ENCODE data around the gene CD52. TPM values are rescaled to one million over a fixed set of nuclear protein-coding genes. Genes with fewer than 3 reads are reported as not detected.

The CD52 gene
- total RNA-seq, 6 donors from 2014 or later = 74.4 to 437 (median 172) TPM

DNA sequence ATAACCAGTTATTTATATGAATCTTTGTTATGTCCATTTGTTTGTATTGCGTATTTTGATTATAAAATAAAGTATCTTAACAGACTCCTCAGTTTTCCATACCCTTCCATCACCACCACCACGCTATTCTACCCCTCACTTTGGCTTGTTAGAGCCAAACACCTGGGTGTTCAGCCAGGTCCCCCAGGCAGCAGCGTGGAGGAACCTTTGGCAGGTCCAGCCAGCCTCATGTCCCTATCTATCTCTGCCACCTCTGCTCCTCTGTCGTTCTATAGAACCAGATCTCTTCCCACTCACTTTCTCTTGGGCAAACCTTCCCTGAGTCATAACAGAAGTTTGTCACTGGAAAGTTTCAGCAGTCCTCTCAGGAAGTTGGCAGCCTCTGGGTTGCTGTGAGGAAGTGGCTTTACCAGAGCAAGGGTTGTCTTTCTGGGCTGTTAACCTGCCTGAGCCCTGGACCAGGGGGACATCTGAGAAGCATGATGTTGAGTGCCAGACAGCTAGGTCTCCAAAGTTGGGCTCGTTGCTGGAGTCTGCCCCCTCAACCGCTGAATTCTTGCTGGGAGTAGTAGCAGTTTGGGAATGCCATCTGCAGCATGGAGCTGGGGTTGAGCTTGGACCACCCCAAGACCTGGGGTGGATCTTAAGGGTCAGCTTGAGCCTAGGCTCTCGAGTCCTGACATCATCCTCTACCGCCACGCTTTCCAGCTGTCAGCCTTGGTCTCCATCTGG lies 38.9 kb upstream of the CD52 start:
- DNase-seq (peak in 1 of 2 donors; percentile 66), ATAC-seq (ENCODE audit: low FRiP score in 2 of 2) (peak in 1 of 2 donors; percentile 33)
- Histone ChIP-seq H3K4me3 (peak overlapping the region in 3 of 4 donors; percentile 86 to 98 (median 97)), H3K4me1 (peaks cover 64 to 82% (median 72%) of the 10 kb centered on the region in 4 donors), H3K27ac (peak overlapping the region; percentile 92 to 99 (median 98)), H3K27me3 (peaks cover 0 to 4% (median 0%) of the 10 kb centered on the region in 4 donors), H3K9me3 (no peaks in the 10 kb centered on the region), H3K36me3 (peaks cover 0 to 15% (median 9%) of the 10 kb centered on the region in 4 donors)
- 49 to 52% methylated on average over 7 to 9 of the region's 9 CpGs for WGBS, 2 donors
- TF ChIP-seq, protein P1, sequence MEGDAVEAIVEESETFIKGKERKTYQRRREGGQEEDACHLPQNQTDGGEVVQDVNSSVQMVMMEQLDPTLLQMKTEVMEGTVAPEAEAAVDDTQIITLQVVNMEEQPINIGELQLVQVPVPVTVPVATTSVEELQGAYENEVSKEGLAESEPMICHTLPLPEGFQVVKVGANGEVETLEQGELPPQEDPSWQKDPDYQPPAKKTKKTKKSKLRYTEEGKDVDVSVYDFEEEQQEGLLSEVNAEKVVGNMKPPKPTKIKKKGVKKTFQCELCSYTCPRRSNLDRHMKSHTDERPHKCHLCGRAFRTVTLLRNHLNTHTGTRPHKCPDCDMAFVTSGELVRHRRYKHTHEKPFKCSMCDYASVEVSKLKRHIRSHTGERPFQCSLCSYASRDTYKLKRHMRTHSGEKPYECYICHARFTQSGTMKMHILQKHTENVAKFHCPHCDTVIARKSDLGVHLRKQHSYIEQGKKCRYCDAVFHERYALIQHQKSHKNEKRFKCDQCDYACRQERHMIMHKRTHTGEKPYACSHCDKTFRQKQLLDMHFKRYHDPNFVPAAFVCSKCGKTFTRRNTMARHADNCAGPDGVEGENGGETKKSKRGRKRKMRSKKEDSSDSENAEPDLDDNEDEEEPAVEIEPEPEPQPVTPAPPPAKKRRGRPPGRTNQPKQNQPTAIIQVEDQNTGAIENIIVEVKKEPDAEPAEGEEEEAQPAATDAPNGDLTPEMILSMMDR (IDR thresholded peaks at IDR 0.05) = no peak
- TF ChIP-seq POLR2AphosphoS5 (IDR thresholded peaks at IDR 0.05) (peak; percentile 36 to 45), EP300 (IDR thresholded peaks at IDR 0.05) (no peak), POLR2A (IDR thresholded peaks at IDR 0.05) (peak in 1 of 4 donors; percentile 49)

DNA sequence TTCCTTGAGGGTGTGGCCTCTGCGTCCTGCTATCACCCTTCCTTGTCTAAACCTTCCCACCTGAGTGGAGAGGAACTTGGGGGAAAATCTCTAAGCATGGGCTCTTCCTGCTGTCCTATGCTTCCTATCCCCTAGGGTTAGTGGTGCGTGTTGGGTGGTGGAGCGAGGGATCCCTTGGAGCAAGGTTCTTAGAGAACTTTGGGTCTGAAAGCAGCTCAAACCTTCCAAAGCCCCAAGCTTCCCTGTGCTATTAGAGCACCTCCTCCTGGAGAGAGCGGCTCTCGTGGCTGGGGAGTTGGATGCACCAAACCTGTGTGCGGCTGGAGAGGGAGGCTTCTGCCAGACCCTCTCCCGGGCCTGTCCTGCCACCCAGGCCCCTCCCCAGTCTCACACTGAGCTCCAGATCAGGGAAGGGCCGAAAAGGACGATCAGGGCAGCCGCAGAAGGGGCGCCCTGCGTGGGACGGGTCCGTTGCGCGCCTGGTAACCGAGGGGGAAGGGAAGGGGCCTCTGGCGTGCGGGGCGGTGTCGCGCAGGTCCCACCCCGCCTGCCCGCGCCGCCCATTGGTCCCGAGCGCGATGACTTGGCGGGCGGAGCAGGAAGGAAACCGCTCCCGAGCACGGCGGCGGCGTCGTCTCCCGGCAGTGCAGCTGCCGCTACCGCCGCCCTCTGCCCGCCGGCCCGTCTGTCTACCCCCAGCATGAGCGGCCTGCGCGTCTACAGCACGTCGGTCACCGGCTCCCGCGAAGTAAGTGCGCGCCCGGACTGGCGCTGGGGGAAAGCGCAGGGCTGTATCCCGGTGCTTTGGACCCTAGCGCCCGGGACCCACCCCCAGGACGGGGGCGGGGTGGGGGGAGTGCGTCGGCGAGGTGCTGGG lies 38.1 kb upstream of the CD52 start, which contains the start of gene SH3BGRL3:
TSS of gene SH3BGRL3 (plus strand) at position 631 of the 877 bp plus-strand sequence. CDS start at position 701, 70 bp downstream.
- Histone ChIP-seq H3K9me3 (no peaks in the 10 kb centered on the region), H3K4me1 (peaks cover 72 to 90% (median 79%) of the 10 kb centered on the region in 4 donors), H3K27ac (peak within 1 kb of the TSS; percentile 92 to 99 (median 98)), H3K36me3 (peaks cover 0 to 15% (median 9%) of the 10 kb centered on the region in 4 donors), H3K4me3 (peak within 1 kb of the TSS; percentile 68 to 98 (median 92)), H3K27me3 (peaks cover 0 to 4% (median 0%) of the 10 kb centered on the region in 4 donors)
- peak; percentile 93 to 97 for DNase-seq
- peak; percentile 88 to 89 for ATAC-seq (ENCODE audit: low FRiP score in 2 of 2)
- TF ChIP-seq, protein P1 (IDR thresholded peaks at IDR 0.05) = peak in 4 of 6 experiments; percentile 10 to 59 (median 40)
- TF ChIP-seq POLR2AphosphoS5 (IDR thresholded peaks at IDR 0.05) = peak; percentile 94 to 95
- peak in 3 of 4 donors; percentile 94 to 99 (median 95) for TF ChIP-seq POLR2A (IDR thresholded peaks at IDR 0.05)
- TF ChIP-seq EP300 (IDR thresholded peaks at IDR 0.05) = peak in 1 of 4 donors; percentile 22
- 3 to 26% methylated on average over 3 to 30 of the region's 66 CpGs for WGBS, 2 donors

DNA sequence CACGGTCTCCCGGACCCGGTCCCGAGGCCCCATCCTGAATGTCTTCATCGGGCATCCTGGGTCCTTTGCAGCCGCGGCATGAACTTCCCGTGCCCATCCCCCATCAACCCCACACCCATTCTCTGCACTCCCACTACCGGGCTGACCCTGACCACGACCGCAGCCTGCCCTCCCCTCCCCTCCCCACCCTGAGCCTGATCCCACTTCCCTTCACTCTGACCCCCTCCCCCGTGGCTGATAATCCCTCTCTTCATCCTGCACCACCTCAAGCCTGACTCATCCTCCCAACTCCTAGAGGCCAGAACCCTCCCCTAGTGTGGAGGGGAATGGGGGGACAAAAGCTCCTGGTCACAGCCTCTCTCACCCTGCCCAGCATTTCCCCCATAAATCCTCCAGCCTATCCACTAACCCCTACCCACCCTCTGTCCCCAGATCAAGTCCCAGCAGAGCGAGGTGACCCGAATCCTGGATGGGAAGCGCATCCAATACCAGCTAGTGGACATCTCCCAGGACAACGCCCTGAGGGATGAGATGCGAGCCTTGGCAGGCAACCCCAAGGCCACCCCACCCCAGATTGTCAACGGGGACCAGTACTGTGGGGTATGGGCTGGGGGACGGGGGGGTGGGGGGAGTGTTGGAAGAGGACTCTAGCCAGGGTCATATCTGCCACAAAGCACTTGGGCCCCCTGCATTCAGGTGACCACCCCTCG lies 37.3 kb upstream of the CD52 start:
- Histone ChIP-seq H3K4me3 (peak overlapping the region; percentile 68 to 98 (median 92)), H3K4me1 (peaks cover 73 to 94% (median 82%) of the 10 kb centered on the region in 4 donors), H3K27me3 (peaks cover 0 to 4% (median 0%) of the 10 kb centered on the region in 4 donors), H3K27ac (peak overlapping the region; percentile 92 to 99 (median 98)), H3K36me3 (peaks cover 0 to 15% (median 9%) of the 10 kb centered on the region in 4 donors), H3K9me3 (no peaks in the 10 kb centered on the region)
- ATAC-seq (ENCODE audit: low FRiP score in 2 of 2) (no peak), DNase-seq (peak in 1 of 2 donors; percentile 42)
- 33 to 39% methylated on average over 13 to 20 of the region's 20 CpGs for WGBS, 2 donors
- TF ChIP-seq POLR2AphosphoS5 (IDR thresholded peaks at IDR 0.05) (no peak), POLR2A (IDR thresholded peaks at IDR 0.05) (no peak), EP300 (IDR thresholded peaks at IDR 0.05) (no peak)
- TF ChIP-seq, protein P1 (IDR thresholded peaks at IDR 0.05) = no peak

Measured in upper lobe of left lung (tissue), 6 donors.